Uterus (tissue), 4 donors: ENCODE measurements around the gene TESK2. TPM values are rescaled to one million over a fixed set of nuclear protein-coding genes. Genes with fewer than 3 reads are reported as not detected.

Experiments used
- DNase-seq, 2 donors: peaks; one replicate each; pipeline ENCODE4 v3.0.0-alpha.2; 2019 to 2020
- H3K27ac ChIP-seq, 2 donors: fragments of 200-600 bp; sonication (generic); 1 replicate in 1 of 2; 2 replicates in 1 of 2; pipeline ENCODE4 v1.5.1; 2016 to 2018
- H3K27me3 ChIP-seq, 2 donors: fragments of 200-600 bp; sonication (generic); one replicate each; pipeline ENCODE4 v1.5.1; 2018 to 2019; ENCODE audit warnings: control low read depth in 1 of 2
- H3K36me3 ChIP-seq, 2 donors: fragments of 200-600 bp; sonication (generic); one replicate each; pipeline ENCODE4 v1.5.1; 2019; ENCODE audit warnings: control low read depth in 1 of 2
- H3K4me1 ChIP-seq, 2 donors: fragments of 200-600 bp; sonication (generic); one replicate each; pipeline ENCODE4 v1.5.1; 2018 to 2019; ENCODE audit warnings: control low read depth in 1 of 2
- H3K4me3 ChIP-seq, 2 donors: fragments of 200-600 bp; sonication (generic); 1 replicate in 1 of 2; 2 replicates in 1 of 2; pipeline ENCODE4 v1.5.1; 2018 to 2019; ENCODE audit warnings: mild to moderate bottlenecking in 1 of 2
- H3K9me3 ChIP-seq, 2 donors: fragments of 200-600 bp; sonication (generic); one replicate each; pipeline ENCODE4 v1.5.1; 2019; ENCODE audit warnings: control low read depth in 1 of 2
- CTCF ChIP-seq, 4 experiments: fragments of 200-600 bp in 2 of 4; fragments of 450-650 bp in 2 of 4; sonication (generic) in 2 of 4; IDR thresholded peaks; one replicate each; pipeline ENCODE4 v1.5.1; 2016 to 2019; ENCODE audit warnings: antibody characterized with exemption in 4 of 4, mild to moderate bottlenecking in 2 of 4, moderate library complexity in 1 of 4
- POLR2A ChIP-seq, 2 donors: fragments of 450-650 bp; IDR thresholded peaks; one replicate each; pipeline ENCODE4 v1.6.1; 2016; ENCODE audit warnings: antibody characterized with exemption in 2 of 2, mild to moderate bottlenecking in 1 of 2, moderate library complexity in 1 of 2
- intact Hi-C: fragments of 100-400 bp; cut with DNase I; formaldehyde crosslinking; loops from one replicate; pipeline ENCODE4 v1.15.1; 2023; ENCODE audit warnings: low total_unique reads
- total RNA-seq, 4 donors: library from RNA; depleted of rRNA in 3 of 4; stranded (reverse); fragments of >200 nt in 3 of 4; gene quantifications; one replicate each; pipeline versions ENCODE4 v1.1.0 to v1.2.4, GENCODE V29; 2014 to 2023
- donor health status: DM: yes; HTN: yes; CAD: no.

The TESK2 gene
- total RNA-seq, 4 donors from 2014 or later, result 0.29 to 7.5 (median 2.1) TPM

- TF ChIP-seq POLR2A (IDR thresholded peaks at IDR 0.05) (peak; percentile 32 to 68), CTCF (IDR thresholded peaks at IDR 0.05) (peak; percentile 66 to 86 (median 78))
- DNase-seq, result peak; percentile 99
- Histone ChIP-seq H3K4me3 (peak overlapping the region; percentile 59 to 65), H3K4me1 (peaks cover 0 to 6% of the 10 kb centered on the region in 2 donors), H3K36me3 (no peaks in the 10 kb centered on the region), H3K27me3 (no peaks in the 10 kb centered on the region), H3K27ac (peak overlapping the region; percentile 76 to 93), H3K9me3 (no peaks in the 10 kb centered on the region)
- intact Hi-C loops, result loop anchor here (5.0 kb wide), 1 partner anchor 291 kb away; the partner anchor contains the start of genes HECTD3 and UROD
These were observed 187.2 kb downstream of the TESK2 start for GRCh38 chr1:45303520-45304310.

GRCh38 chr1:45302505-45303150 is 188.3 kb downstream of the TESK2 start:
- H3K27ac ChIP-seq, result peak overlapping the region; percentile 67 to 92

GRCh38 chr1:45300669-45300997 is 190.3 kb downstream of the TESK2 start:
- intact Hi-C loops, result loop anchor here (5.0 kb wide), 1 partner anchor 288 kb away; the partner anchor contains the start of genes HECTD3 and UROD
- H3K27ac ChIP-seq, result no peak overlapping the region
- H3K4me1 ChIP-seq, result peaks cover 0 to 6% of the 10 kb centered on the region in 2 donors
- no peak for DNase-seq
- TF ChIP-seq POLR2A (IDR thresholded peaks at IDR 0.05) (no peak), CTCF (IDR thresholded peaks at IDR 0.05) (no peak)
- H3K27me3 ChIP-seq, result no peaks in the 10 kb centered on the region
- H3K36me3 ChIP-seq, result no peaks in the 10 kb centered on the region
- no peaks in the 10 kb centered on the region for H3K9me3 ChIP-seq
- H3K4me3 ChIP-seq, result no peak overlapping the region

More at GRCh38 chr1:45302505-45303150, 188.3 kb downstream of the TESK2 start:
- no peak for DNase-seq
- no peaks in the 10 kb centered on the region for H3K27me3 ChIP-seq
- TF ChIP-seq POLR2A (IDR thresholded peaks at IDR 0.05) (no peak), CTCF (IDR thresholded peaks at IDR 0.05) (no peak)
- H3K4me1 ChIP-seq, result peaks cover 0 to 6% of the 10 kb centered on the region in 2 donors
- H3K36me3 ChIP-seq, result no peaks in the 10 kb centered on the region
- intact Hi-C loops, result loop anchor here (5.0 kb wide), 1 partner anchor 290 kb away; the partner anchor contains the start of genes HECTD3 and UROD
- H3K9me3 ChIP-seq, result no peaks in the 10 kb centered on the region
- peak overlapping the region; percentile 59 to 65 for H3K4me3 ChIP-seq

GRCh38 chr1:45299981-45300668 is 190.8 kb downstream of the TESK2 start:
- Histone ChIP-seq H3K27ac (no peak overlapping the region), H3K4me3 (no peak overlapping the region), H3K9me3 (no peaks in the 10 kb centered on the region), H3K36me3 (no peaks in the 10 kb centered on the region), H3K4me1 (peaks cover 0 to 6% of the 10 kb centered on the region in 2 donors), H3K27me3 (no peaks in the 10 kb centered on the region)
- intact Hi-C loops, result loop anchor here (5.0 kb wide), 1 partner anchor 288 kb away; the partner anchor contains the start of genes HECTD3 and UROD
- TF ChIP-seq POLR2A (IDR thresholded peaks at IDR 0.05) (no peak), CTCF (IDR thresholded peaks at IDR 0.05) (peak; percentile 56 to 86 (median 78))
- DNase-seq, result peak; percentile 33 to 58
